Psoas muscle (tissue), 8 donors: Measurements from ENCODE around the gene RGS17. TPM values are rescaled to one million over a fixed set of nuclear protein-coding genes. Genes with fewer than 3 reads are reported as not detected.
"Not testable (repeated sequence)": the region's sequence is repeated elsewhere in the genome, so short reads cannot be mapped to it uniquely, and the experiment has no call there.

ENCODE experiments used
- ATAC-seq, 4 donors: fragments of 200-7000 bp; cut with Tn5 transposase; one replicate each; pipeline ENCODE4 v1.9.1; 2020; ENCODE audit warnings: moderate library complexity in 3 of 4, mild to moderate bottlenecking in 2 of 4
- DNase-seq, 2 donors: peaks; one replicate each; pipeline ENCODE4 v3.0.0-alpha.2; 2020
- H3K27ac ChIP-seq: fragments of 200-600 bp; one replicate; pipeline ENCODE4 v1.8.0; 2022
- H3K27me3 ChIP-seq, 3 donors: fragments of 200-600 bp in 1 of 3; one replicate each; pipeline versions ENCODE4 v1.6.1 to v1.8.0; 2013 to 2022; ENCODE audit warnings: low read length in 2 of 3, mild to moderate bottlenecking in 2 of 3, moderate library complexity in 1 of 3; ENCODE audit not compliant: insufficient read depth in 3 of 3
- H3K36me3 ChIP-seq, 2 donors: fragments of 200-600 bp in 1 of 2; one replicate each; pipeline versions ENCODE4 v1.6.1 to v1.8.0; 2013 to 2022; ENCODE audit warnings: low read depth in 1 of 2, mild to moderate bottlenecking in 1 of 2, moderate library complexity in 1 of 2; ENCODE audit not compliant: insufficient read depth in 1 of 2
- H3K4me1 ChIP-seq: fragments of 200-600 bp; one replicate; pipeline ENCODE4 v1.8.0; 2022
- H3K4me3 ChIP-seq: fragments of 200-600 bp; one replicate; pipeline ENCODE4 v1.8.0; 2022; ENCODE audit warnings: mild to moderate bottlenecking
- H3K9me3 ChIP-seq: fragments of 200-600 bp; one replicate; pipeline ENCODE4 v1.8.0; 2022
- WGBS, 3 donors: extraction: QIAGEN DNeasy Blood & Tissue Kit; methylation state at CpG; one replicate each; pipeline versions ENCODE4 v1.1.6 to v1.1.7; 2013; 5-methylcytosine and 5-hydroxymethylcytosine counted together
- intact Hi-C, 2 donors: fragments of 100-400 bp; cut with DNase I; formaldehyde crosslinking; loops; one replicate each; pipeline versions ENCODE4 v1.11.0 to v1.14.2; 2022
- polyA plus RNA-seq, 3 donors: library from polyadenylated mRNA; stranded (reverse); fragments of 200-250 nt; gene quantifications; one replicate each; pipeline ENCODE4 v1.2.3, GENCODE V29; 2013
- total RNA-seq, 4 donors: library from RNA; stranded (reverse); fragmentation: NEBNext Ultra II Directional in 2 of 4; extraction: Animal tissue kit (Norgen Biotek cat#: 25700) in 2 of 4; gene quantifications; one replicate each; pipeline versions ENCODE4 v1.2.1 to v1.2.4, GENCODE V29; 2021 to 2023
- TF ChIP-seq, protein P1 (sequence below): fragments of 200-600 bp; IDR thresholded peaks from one replicate; pipeline ENCODE4 v1.8.0; 2022; ENCODE audit warnings: antibody characterized with exemption
- donor health status: healthy with polysubstance abuse.
- donor health status: DM: no; HTN: no; CAD: no; lungs with moderate emphysema.
- donor health status: Bipolar disorder and iron deficiency.
- donor health status: healthy.
- donor health status: DM: yes; HTN: yes; CAD: no.
- donor health status: DM: no; HTN: no; CAD: no.
- donor health status: DM: no; HTN: no; CAD: no.
- donor health status: DM: yes; HTN: yes; CAD: no.

The RGS17 gene
- total and polyA plus RNA-seq, 7 donors = 0.01 to 0.27 (median 0.15) TPM; not detected in 3

DNA sequence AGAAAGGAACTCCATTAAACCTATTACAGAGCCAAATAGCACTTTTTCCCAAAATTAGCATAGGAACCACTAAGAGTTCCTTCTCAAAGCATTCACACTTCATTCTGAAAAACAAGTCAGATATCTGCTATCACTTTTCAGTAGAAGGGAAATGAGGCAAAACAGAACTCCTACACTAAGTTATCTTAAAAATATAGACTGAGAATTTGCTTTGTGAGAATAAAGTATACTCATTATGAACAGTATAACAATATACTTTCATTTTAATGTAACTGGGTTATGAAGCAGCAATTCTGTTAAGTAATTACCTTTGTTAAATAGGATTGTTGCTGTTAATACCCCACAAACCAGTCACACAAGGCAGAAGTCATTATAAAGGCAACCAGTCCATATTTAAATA is 137.2 kb downstream of the RGS17 start:
- no peaks in the 10 kb centered on the region for H3K4me1 ChIP-seq
- ATAC-seq (no peak), DNase-seq (no peak)
- no peak overlapping the region for H3K27ac ChIP-seq
- intact Hi-C loops = no loop called here
- peaks cover 7 to 88% of the 10 kb centered on the region in 2 donors for H3K36me3 ChIP-seq
- no peaks in the 10 kb centered on the region for H3K27me3 ChIP-seq
- H3K9me3 ChIP-seq = no peaks in the 10 kb centered on the region
- TF ChIP-seq, protein P1, sequence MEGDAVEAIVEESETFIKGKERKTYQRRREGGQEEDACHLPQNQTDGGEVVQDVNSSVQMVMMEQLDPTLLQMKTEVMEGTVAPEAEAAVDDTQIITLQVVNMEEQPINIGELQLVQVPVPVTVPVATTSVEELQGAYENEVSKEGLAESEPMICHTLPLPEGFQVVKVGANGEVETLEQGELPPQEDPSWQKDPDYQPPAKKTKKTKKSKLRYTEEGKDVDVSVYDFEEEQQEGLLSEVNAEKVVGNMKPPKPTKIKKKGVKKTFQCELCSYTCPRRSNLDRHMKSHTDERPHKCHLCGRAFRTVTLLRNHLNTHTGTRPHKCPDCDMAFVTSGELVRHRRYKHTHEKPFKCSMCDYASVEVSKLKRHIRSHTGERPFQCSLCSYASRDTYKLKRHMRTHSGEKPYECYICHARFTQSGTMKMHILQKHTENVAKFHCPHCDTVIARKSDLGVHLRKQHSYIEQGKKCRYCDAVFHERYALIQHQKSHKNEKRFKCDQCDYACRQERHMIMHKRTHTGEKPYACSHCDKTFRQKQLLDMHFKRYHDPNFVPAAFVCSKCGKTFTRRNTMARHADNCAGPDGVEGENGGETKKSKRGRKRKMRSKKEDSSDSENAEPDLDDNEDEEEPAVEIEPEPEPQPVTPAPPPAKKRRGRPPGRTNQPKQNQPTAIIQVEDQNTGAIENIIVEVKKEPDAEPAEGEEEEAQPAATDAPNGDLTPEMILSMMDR = no peak
- H3K4me3 ChIP-seq = no peak overlapping the region

DNA sequence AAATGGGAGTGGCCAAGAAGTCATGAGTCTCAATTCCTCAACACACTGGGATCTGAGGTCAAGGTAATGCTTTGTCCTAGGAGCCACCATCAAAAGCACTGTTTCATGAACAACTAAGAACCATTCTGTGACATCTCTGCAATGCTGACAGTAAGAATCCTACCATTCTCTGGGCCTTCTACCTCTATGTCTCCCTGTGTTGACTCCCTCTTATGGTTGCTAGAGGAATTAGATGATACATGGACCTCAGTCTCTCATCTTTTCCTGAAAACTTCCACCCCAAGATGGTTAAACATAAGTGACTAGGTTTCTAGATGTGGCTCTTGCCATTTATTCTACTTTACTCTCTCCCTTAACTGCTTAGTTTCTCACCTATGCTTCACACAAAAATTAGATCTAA is 137.7 kb downstream of the RGS17 start:
- H3K4me1 ChIP-seq = no peaks in the 10 kb centered on the region
- TF ChIP-seq, protein P1 = no peak
- no peak overlapping the region for H3K4me3 ChIP-seq
- DNase-seq (no peak), ATAC-seq (no peak)
- H3K27me3 ChIP-seq = no peaks in the 10 kb centered on the region
- intact Hi-C loops = no loop called here
- H3K27ac ChIP-seq = no peak overlapping the region
- H3K36me3 ChIP-seq = peaks cover 7 to 87% of the 10 kb centered on the region in 2 donors
- no peaks in the 10 kb centered on the region for H3K9me3 ChIP-seq

DNA sequence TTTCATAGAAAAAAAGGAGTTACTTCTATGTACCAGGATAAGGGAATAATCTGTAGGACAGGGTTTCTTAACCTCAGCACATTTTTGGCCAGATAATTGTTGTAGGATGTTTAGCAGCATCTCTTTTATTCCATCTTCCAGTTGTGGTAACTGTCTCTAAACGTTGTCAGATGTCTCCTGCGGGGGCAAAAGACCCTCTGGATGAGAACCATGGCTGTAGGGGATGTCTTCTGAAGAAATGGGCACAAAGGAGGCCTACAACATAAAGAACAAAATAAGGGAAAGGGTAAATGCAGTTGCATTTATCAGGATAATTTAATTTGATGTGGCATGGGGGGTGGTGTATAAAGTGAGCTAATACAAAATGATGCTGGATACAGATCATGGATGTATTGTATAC is 144.1 kb downstream of the RGS17 start:
- ATAC-seq = no peak
- Histone ChIP-seq H3K27me3 (no peaks in the 10 kb centered on the region), H3K36me3 (peaks cover 0 to 28% of the 10 kb centered on the region in 2 donors), H3K27ac (no peak overlapping the region), H3K9me3 (no peaks in the 10 kb centered on the region), H3K4me1 (peaks cover 21% of the 10 kb centered on the region), H3K4me3 (no peak overlapping the region)
- TF ChIP-seq, protein P1 = no peak
- no peak for DNase-seq
- intact Hi-C loops = no loop called here
- WGBS, 3 donors = 77 to 83% (median 82%) methylated on average over 2 of the region's 2 CpGs

DNA sequence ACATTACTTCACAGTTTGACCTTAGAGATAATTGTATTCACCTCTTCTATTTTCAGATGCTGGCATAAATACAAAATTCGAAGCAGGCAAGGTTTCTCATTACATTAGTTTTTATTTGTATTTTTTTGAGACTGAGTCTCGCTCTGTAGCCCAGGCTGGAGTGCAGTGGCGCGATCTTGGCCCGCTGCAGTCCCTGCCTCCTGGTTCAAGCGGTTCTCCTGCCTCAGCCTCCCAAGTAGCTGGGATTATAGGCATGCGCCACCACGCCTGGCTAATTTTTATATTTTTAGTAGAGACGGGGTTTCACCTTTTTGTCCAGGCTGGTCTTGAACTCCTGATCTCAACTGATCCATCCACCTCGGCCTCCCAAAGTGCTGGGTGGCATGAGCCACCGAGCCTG is 145.8 kb downstream of the RGS17 start:
- DNase-seq, H3K9me3 ChIP-seq, intact Hi-C loops, ATAC-seq, H3K27me3 ChIP-seq, H3K4me3 ChIP-seq: not testable (repeated sequence)
- H3K27ac ChIP-seq = peak overlapping the region; percentile 92
- peaks cover 0 to 13% of the 10 kb centered on the region in 2 donors for H3K36me3 ChIP-seq
- 82 to 84% (median 84%) methylated on average over 11 of the region's 11 CpGs for WGBS, 3 donors
- H3K4me1 ChIP-seq = peaks cover 24% of the 10 kb centered on the region

DNA sequence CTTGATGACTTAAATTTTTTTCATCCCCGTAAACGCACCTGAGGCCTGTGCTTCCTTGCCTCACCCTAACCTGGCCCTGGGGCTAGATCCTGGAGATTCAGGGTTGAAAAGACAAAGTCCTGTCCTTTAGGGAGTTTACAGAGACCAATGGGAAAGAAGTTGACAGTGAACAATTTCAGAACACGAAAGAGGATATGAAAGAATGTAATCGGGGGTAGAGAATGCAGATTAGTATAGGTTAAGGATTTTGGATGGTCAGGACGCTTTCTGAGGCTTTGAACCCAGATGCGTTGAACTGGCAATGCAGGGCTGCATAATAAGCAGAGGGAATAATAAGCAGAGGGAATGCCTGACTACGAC is 146.6 kb downstream of the RGS17 start:
- WGBS, 3 donors = 8 to 13% (median 12%) methylated on average over 7 of the region's 7 CpGs

More for the DNA sequence above, 146.6 kb downstream of the RGS17 start:
- no peak for DNase-seq
- no peak for ATAC-seq
- Histone ChIP-seq H3K4me1 (peaks cover 24% of the 10 kb centered on the region), H3K9me3 (no peaks in the 10 kb centered on the region), H3K4me3 (peak overlapping the region; percentile 82), H3K27ac (peak overlapping the region; percentile 92), H3K27me3 (no peaks in the 10 kb centered on the region), H3K36me3 (peaks cover 0 to 5% of the 10 kb centered on the region in 2 donors)
- TF ChIP-seq, protein P1 = no peak
- intact Hi-C loops = no loop called here
